BJ (cell line): Measurements from ENCODE around the gene LAMA2. TPM values are rescaled to one million over a fixed set of nuclear protein-coding genes. Genes with fewer than 3 reads are reported as not detected.

Experiments used
- CTCF ChIA-PET: fragments of 350-600 bp; formaldehyde crosslinking; extraction: SDS; loops from one replicate; lab custom pipeline; 2021; ENCODE audit warnings: antibody characterized with exemption, inconsistent platforms; lab: Yijun Ruan, JAX
- POLR2A ChIA-PET: fragments of 300-600 bp; sonication (Branson Sonifier 250); formaldehyde crosslinking; extraction: SDS; loops from one replicate; lab custom pipeline; 2021; ENCODE audit warnings: antibody characterized with exemption; lab: Charles Lee
- DNase-seq: peaks from one replicate; pipeline ENCODE4 v3.0.0-alpha.2; 2011; ENCODE audit warnings: low read depth
- H3K27me3 ChIP-seq: 2 replicates; pipeline ENCODE4 v1.6.0; 2011; ENCODE audit warnings: low read length; ENCODE audit not compliant: control insufficient read depth, insufficient read depth
- H3K36me3 ChIP-seq: 2 replicates; pipeline ENCODE4 v1.5.1; 2011; ENCODE audit warnings: low read length; ENCODE audit not compliant: control insufficient read depth, insufficient read depth
- H3K4me3 ChIP-seq: 2 replicates; pipeline ENCODE4 v1.5.1; 2011; ENCODE audit warnings: low read depth, mild to moderate bottlenecking, control low read depth, low read length
- polyA plus RNA-seq: library from polyadenylated mRNA; depleted of rRNA; stranded (reverse); fragments of >200 nt; gene quantifications from 2 replicates; pipeline ENCODE4 v1.2.3, GENCODE V29; 2011
- TF ChIP-seq, protein P1 (sequence below): IDR thresholded peaks from 2 replicates; pipeline ENCODE4 v1.5.1; 2011; ENCODE audit warnings: low read depth, mild to moderate bottlenecking, control low read depth, inconsistent platforms, low read length, moderate library complexity; ENCODE audit not compliant: insufficient read depth

LAMA2 gene
- polyA plus RNA-seq, 1 experiment: 50.0 TPM

DNA sequence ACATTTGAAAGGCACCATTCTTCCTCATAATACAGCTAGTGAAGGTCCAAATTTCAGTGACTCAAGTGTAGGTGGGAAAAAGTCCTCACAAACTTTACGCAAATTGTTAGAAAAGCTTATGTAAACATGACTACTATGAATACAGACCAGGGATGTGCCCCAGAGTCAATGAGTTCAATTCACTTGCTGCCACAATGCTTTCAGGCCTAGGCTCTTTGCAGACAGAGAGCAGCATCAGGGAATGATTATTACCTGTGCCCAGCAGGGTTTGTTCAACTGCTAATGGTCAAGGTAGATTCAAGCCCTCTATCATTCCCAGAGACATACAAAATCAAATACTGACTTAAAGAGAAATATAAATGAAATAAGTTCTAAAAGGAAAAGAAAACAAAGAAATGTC lies 84.0 kb downstream of the LAMA2 start:
- ChIA-PET POLR2A (no interaction called here), CTCF (no interaction called here)
- Histone ChIP-seq H3K27me3 (no peaks in the 10 kb centered on the region), H3K36me3 (no peaks in the 10 kb centered on the region), H3K4me3 (no peak overlapping the region)
- no peak for DNase-seq
- TF ChIP-seq, protein P1, sequence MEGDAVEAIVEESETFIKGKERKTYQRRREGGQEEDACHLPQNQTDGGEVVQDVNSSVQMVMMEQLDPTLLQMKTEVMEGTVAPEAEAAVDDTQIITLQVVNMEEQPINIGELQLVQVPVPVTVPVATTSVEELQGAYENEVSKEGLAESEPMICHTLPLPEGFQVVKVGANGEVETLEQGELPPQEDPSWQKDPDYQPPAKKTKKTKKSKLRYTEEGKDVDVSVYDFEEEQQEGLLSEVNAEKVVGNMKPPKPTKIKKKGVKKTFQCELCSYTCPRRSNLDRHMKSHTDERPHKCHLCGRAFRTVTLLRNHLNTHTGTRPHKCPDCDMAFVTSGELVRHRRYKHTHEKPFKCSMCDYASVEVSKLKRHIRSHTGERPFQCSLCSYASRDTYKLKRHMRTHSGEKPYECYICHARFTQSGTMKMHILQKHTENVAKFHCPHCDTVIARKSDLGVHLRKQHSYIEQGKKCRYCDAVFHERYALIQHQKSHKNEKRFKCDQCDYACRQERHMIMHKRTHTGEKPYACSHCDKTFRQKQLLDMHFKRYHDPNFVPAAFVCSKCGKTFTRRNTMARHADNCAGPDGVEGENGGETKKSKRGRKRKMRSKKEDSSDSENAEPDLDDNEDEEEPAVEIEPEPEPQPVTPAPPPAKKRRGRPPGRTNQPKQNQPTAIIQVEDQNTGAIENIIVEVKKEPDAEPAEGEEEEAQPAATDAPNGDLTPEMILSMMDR: no peak

DNA sequence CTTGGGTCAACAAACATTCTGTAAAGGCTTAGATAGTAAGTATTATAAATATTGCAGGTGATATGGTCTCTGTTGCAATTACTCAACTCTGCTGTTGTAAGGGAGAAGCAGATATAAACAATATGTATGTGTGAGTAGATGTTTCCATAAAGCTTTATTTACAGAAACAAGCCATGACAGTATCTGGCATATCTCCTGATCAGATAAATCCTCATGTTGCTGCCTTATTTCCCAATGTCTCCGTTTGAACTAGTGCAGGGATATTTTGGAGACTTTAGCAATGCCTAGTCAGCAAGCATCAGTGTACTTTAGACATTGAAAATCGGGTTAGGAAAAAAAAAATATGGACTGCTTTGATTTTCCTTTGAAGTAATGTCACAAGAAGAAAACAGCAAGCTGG lies 96.1 kb downstream of the LAMA2 start:
- no peaks in the 10 kb centered on the region for H3K27me3 ChIP-seq
- DNase-seq: no peak
- H3K4me3 ChIP-seq: no peak overlapping the region
- TF ChIP-seq, protein P1: no peak
- no peaks in the 10 kb centered on the region for H3K36me3 ChIP-seq
- ChIA-PET POLR2A (interaction anchor here (0.5 kb wide), 1 partner anchor 110 kb away, joined by 5 read pairs; no protein-coding TSS in a partner anchor), CTCF (no interaction called here)

DNA sequence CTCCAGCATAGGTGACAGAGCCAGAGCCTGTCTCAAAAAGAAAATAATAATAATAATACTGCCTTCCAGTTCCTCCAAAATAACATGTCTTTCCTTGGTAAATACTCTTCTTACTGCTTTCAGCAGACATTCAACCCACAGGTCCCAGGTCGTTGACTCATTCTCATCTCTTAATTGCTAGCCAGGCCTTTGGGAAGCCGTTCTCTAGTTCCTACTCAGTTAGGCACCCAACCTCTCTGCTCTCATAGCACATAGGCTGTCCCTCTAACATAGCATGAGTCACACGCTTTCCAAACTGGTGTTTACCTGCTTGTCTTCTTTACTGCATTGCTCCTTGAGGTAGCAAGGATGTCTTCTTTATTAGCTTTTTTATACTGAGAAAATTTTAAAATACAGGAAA lies 98.8 kb downstream of the LAMA2 start:
- TF ChIP-seq, protein P1: no peak
- ChIA-PET CTCF (no interaction called here), POLR2A (no interaction called here)
- no peak for DNase-seq
- Histone ChIP-seq H3K4me3 (no peak overlapping the region), H3K27me3 (no peaks in the 10 kb centered on the region), H3K36me3 (no peaks in the 10 kb centered on the region)

DNA sequence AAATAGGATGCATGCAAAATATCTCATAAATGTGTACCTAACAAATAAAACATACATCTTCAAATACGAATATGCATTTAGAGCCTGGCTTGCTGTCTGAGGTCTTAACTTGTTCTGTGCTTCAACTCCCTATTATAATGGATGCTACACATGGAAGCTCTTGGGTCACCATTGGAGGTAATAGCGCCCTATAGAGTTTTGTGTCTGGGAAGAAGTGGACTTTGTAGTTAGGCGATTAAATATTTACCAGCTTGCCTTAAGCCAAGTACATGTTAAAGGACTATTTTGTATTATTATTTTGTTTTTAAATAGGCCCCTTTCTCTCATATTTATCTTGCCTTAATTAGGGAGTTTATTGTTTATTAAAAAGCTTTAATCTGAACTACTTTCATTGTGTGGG lies 107.4 kb downstream of the LAMA2 start:
- H3K4me3 ChIP-seq: no peak overlapping the region
- DNase-seq: no peak
- TF ChIP-seq, protein P1: no peak
- H3K36me3 ChIP-seq: no peaks in the 10 kb centered on the region
- H3K27me3 ChIP-seq: no peaks in the 10 kb centered on the region
- CTCF ChIA-PET: no interaction called here
- POLR2A ChIA-PET: no interaction called here

DNA sequence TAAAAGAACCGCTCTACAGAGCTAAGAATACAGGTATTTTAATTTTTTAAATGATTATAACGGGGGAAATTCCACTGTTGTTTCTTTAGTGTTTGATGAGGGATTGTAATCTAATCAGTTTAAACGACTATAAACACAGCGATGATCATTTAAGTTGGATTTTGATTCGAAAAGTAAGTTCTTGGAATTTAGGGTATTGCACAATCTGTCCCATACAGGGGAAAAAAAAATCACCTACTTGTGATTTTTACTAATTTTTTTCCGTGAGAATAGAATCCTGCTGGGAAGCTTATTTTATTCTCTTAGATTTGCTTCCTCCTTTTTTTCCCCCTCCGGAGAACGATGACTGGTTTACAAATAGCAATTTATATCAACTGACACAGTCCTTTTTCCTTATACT lies 108.0 kb downstream of the LAMA2 start:
- no peak for DNase-seq
- TF ChIP-seq, protein P1: no peak
- no peaks in the 10 kb centered on the region for H3K27me3 ChIP-seq
- ChIA-PET CTCF (no interaction called here), POLR2A (no interaction called here)
- no peak overlapping the region for H3K4me3 ChIP-seq
- no peaks in the 10 kb centered on the region for H3K36me3 ChIP-seq
